BLaER1 treated with 17β-estradiol and CSF1 and Interleukin-3, amounts not matched to agents 10 nM and 100 nM (cell line): Measurements from ENCODE around the gene MAML2.

ENCODE experiments used
- H3K27ac ChIP-seq, 11 experiments: shearing (Covaris generic); formaldehyde crosslinking; 2 replicates each; pipeline ENCODE4 v1.8.1; 2022
- H3K27me3 ChIP-seq, 11 experiments: shearing (Covaris generic); formaldehyde crosslinking; 2 replicates each; pipeline ENCODE4 v1.8.1; 2022
- H3K36me3 ChIP-seq, 11 experiments: shearing (Covaris generic); formaldehyde crosslinking; 2 replicates each; pipeline ENCODE4 v1.8.1; 2022
- H3K4me1 ChIP-seq, 10 experiments: shearing (Covaris generic); formaldehyde crosslinking; 2 replicates each; pipeline ENCODE4 v1.8.1; 2022
- H3K4me2 ChIP-seq, 11 experiments: shearing (Covaris generic); formaldehyde crosslinking; 2 replicates each; pipeline ENCODE4 v1.8.1; 2022
- H3K4me3 ChIP-seq, 10 experiments: shearing (Covaris generic); formaldehyde crosslinking; 2 replicates each; pipeline ENCODE4 v1.8.1; 2022
- H3K9ac ChIP-seq, 11 experiments: shearing (Covaris generic); formaldehyde crosslinking; 2 replicates each; pipeline ENCODE4 v1.8.1; 2022
- H3K9me3 ChIP-seq, 11 experiments: shearing (Covaris generic); formaldehyde crosslinking; replicated peaks in 1 of 11; 2 replicates each; pipeline ENCODE4 v1.8.1; 2022
- H4K20me1 ChIP-seq, 11 experiments: shearing (Covaris generic); formaldehyde crosslinking; 2 replicates each; pipeline ENCODE4 v1.8.1; 2022
- Cebpa-rat ChIP-seq, 11 experiments: shearing (Covaris generic); IDR thresholded peaks; 2 replicates each; pipeline ENCODE4 v1.8.1; 2022

Gene MAML2

GRCh38 chr11:95964281-95964680, 378.7 kb downstream of the MAML2 start:
- no peaks in the 10 kb centered on the region for H3K9me3 ChIP-seq
- no peaks in the 10 kb centered on the region for H3K27me3 ChIP-seq
- no peaks in the 10 kb centered on the region for H4K20me1 ChIP-seq
- no peak overlapping the region for H3K27ac ChIP-seq
- H3K36me3 ChIP-seq = no peaks in the 10 kb centered on the region
- TF ChIP-seq Cebpa-rat (IDR thresholded peaks at IDR 0.05) = no peak
- H3K9ac ChIP-seq = no peak overlapping the region
- no peak overlapping the region for H3K4me2 ChIP-seq
- no peaks in the 10 kb centered on the region for H3K4me1 ChIP-seq
- H3K4me3 ChIP-seq = no peak overlapping the region

- H3K36me3 ChIP-seq = no peaks in the 10 kb centered on the region
- no peak overlapping the region for H3K27ac ChIP-seq
- no peaks in the 10 kb centered on the region for H4K20me1 ChIP-seq
- no peaks in the 10 kb centered on the region for H3K27me3 ChIP-seq
- H3K9me3 ChIP-seq = no peaks in the 10 kb centered on the region
- no peaks in the 10 kb centered on the region for H3K4me1 ChIP-seq
- no peak overlapping the region for H3K4me3 ChIP-seq
- H3K9ac ChIP-seq = no peak overlapping the region
- TF ChIP-seq Cebpa-rat (IDR thresholded peaks at IDR 0.05) = no peak
- no peak overlapping the region for H3K4me2 ChIP-seq
Observed at GRCh38 chr11:95961758-95962157, 381.2 kb downstream of the MAML2 start.

DNA sequence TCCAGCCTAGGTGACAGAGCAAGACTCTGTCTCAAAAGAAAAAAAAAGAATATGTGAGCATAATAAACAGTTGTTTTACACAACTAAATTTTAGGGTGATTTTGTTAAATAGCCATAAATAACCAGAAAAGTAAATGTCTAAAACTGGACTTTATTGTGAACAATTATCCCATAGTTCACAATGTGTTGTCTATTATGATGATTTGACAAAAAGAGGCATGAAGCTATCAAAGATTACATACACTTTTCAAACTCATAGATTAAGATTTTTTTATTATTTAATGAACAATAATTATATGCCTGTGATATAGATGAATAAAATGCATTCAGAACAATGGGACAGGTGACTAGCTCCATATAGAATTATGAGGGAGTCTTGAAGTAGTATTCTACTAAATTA, 392.1 kb downstream of the MAML2 start:
- Histone ChIP-seq H3K4me2 (no peak overlapping the region), H3K4me1 (no peaks in the 10 kb centered on the region), H3K9ac (no peak overlapping the region), H3K4me3 (no peak overlapping the region), H4K20me1 (no peaks in the 10 kb centered on the region), H3K36me3 (no peaks in the 10 kb centered on the region), H3K27ac (no peak overlapping the region), H3K27me3 (no peaks in the 10 kb centered on the region), H3K9me3 (peaks cover 20 to 37% (median 27%) of the 10 kb centered on the region in 11 experiments)
- TF ChIP-seq Cebpa-rat (IDR thresholded peaks at IDR 0.05) = no peak

DNA sequence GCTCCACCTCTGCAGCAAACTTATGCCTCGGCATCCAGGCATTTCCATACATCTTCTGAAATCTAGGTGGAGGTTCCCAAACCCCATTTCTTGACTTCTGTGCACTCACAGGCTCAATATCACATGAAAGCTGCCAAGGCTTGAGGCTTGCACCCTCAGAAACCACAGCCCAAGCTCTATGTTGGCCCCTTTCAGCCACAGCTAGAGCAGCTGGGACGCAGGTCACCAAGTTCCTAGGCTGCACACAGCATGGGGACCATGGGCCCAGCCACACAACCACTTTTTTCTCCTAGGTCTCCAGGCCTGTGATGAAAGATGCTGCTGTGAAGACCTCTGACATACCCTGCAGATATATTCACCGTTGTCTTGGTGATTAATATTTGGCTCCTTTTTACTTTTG, 394.4 kb downstream of the MAML2 start:
- Histone ChIP-seq H3K4me1 (no peaks in the 10 kb centered on the region), H3K9ac (no peak overlapping the region), H3K36me3 (peaks cover 0 to 12% (median 0%) of the 10 kb centered on the region in 11 experiments; a peak in 4 of 22 replicates), H3K4me3 (no peak overlapping the region), H3K27ac (no peak overlapping the region), H3K27me3 (no peaks in the 10 kb centered on the region), H4K20me1 (no peaks in the 10 kb centered on the region), H3K9me3 (peaks cover 43 to 60% (median 50%) of the 10 kb centered on the region in 11 experiments), H3K4me2 (no peak overlapping the region)
- TF ChIP-seq Cebpa-rat (IDR thresholded peaks at IDR 0.05) = no peak

DNA sequence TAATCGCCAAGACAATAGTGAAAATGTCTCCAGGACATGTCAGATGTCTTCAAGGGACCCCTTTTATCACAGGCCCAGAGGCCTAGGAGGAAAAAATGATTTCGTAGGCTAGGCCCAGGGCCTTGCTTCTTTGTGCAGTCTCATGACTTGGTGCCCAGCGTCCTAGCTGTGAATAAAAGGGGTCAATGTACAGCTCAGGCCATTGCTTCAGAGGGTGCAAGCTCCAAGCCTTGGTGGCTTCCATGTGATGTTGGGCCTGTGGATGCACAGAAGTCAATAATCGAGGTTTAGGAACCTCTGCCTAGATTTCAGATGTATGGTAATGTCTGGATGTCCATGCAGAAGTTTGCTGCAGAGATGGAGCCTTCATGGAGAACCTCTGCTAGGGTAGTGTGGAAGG, 398.4 kb downstream of the MAML2 start:
- 0 out of 20 replicates have a peak overlapping the region, but pooled peaks of 1 of the 10 experiments have one; percentile 18 for H3K4me3 ChIP-seq
- no peaks in the 10 kb centered on the region for H3K4me1 ChIP-seq
- no peaks in the 10 kb centered on the region for H4K20me1 ChIP-seq
- H3K4me2 ChIP-seq = no peak overlapping the region
- no peaks in the 10 kb centered on the region for H3K27me3 ChIP-seq
- H3K27ac ChIP-seq = no peak overlapping the region
- peaks cover 47 to 63% (median 54%) of the 10 kb centered on the region in 11 experiments for H3K9me3 ChIP-seq
- peaks cover 0 to 12% (median 0%) of the 10 kb centered on the region in 11 experiments; a peak in 4 of 22 replicates for H3K36me3 ChIP-seq
- no peak for TF ChIP-seq Cebpa-rat (IDR thresholded peaks at IDR 0.05)
- no peak overlapping the region for H3K9ac ChIP-seq

DNA sequence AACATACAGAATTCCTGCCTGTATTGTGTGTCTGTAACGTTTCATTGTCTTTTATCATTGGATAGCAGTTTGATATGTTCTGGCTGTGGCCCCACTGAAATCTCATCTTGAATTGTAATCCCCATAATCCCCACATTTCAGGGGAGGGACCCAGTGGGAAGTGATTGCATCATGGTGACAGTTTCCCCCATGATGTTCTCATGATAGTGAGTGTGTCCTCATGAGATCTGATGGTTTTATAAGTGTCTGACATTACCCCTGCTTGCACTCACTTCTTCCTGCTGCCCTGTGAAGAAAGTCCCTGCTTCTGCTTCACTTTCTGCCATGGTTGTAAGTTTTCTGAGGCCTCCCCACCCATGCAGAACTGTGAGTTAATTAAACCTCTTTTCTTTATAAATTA, 399.4 kb downstream of the MAML2 start:
- no peaks in the 10 kb centered on the region for H4K20me1 ChIP-seq
- H3K9me3 ChIP-seq = peaks cover 39 to 52% (median 49%) of the 10 kb centered on the region in 11 experiments
- TF ChIP-seq Cebpa-rat (IDR thresholded peaks at IDR 0.05) = no peak
- no peaks in the 10 kb centered on the region for H3K27me3 ChIP-seq
- no peak overlapping the region for H3K4me3 ChIP-seq
- no peak overlapping the region for H3K4me2 ChIP-seq
- no peak overlapping the region for H3K27ac ChIP-seq
- H3K4me1 ChIP-seq = no peaks in the 10 kb centered on the region
- no peak overlapping the region for H3K9ac ChIP-seq
- peaks cover 0 to 12% (median 0%) of the 10 kb centered on the region in 11 experiments; a peak in 4 of 22 replicates for H3K36me3 ChIP-seq

DNA sequence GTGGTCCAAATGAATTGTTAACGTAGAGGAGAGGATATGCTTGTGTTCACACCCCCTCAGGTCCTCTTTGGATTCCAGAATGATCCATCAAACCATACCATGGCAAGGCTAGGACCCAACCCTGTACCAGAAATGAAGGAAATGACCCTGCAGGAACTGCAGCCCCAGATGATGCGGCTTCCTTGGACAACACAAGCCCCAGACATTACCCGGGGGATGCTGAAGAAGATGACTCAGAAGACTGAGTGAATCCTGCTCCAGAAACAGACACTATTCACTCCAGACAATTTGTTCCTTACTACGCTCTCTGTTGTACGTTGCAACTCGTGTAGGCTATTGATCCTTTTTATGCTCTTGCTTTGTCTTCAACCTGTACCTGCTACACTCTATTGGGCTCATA, 403.9 kb downstream of the MAML2 start:
- Histone ChIP-seq H3K4me2 (no peak overlapping the region), H3K36me3 (no peaks in the 10 kb centered on the region), H3K9ac (no peak overlapping the region), H3K27me3 (no peaks in the 10 kb centered on the region), H3K4me3 (no peak overlapping the region), H3K9me3 (peaks cover 6 to 10% (median 8%) of the 10 kb centered on the region in 11 experiments), H3K27ac (no peak overlapping the region), H3K4me1 (no peaks in the 10 kb centered on the region), H4K20me1 (no peaks in the 10 kb centered on the region)
- no peak for TF ChIP-seq Cebpa-rat (IDR thresholded peaks at IDR 0.05)

- Histone ChIP-seq H3K27me3 (no peaks in the 10 kb centered on the region), H3K4me2 (no peak overlapping the region), H3K9ac (no peak overlapping the region), H3K4me1 (no peaks in the 10 kb centered on the region), H3K36me3 (no peaks in the 10 kb centered on the region), H3K9me3 (no peaks in the 10 kb centered on the region; a peak in 1 of 22 replicates), H4K20me1 (no peaks in the 10 kb centered on the region), H3K27ac (no peak overlapping the region), H3K4me3 (no peak overlapping the region)
- TF ChIP-seq Cebpa-rat (IDR thresholded peaks at IDR 0.05) = no peak
Observed at GRCh38 chr11:95937358-95937757, 405.6 kb downstream of the MAML2 start.

DNA sequence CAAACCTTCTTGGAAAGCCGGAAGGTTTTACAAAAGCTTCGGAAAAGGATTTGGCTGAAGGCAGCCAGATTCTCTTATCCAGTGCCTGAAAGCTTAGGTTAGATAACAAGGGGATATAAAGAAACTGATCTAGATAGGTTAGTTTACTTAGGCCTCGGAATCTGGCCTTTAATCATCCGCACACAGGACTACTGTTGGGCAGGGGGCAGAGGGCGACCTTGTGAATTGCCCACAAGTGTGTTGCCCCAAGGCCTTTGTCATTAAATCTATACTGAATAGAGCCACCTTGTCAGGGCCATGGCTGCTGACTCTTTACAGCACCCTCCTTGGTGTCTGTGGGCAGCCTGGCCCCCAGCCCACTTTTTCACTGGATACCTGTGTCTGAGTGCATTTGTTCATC, 409.4 kb downstream of the MAML2 start:
- TF ChIP-seq Cebpa-rat (IDR thresholded peaks at IDR 0.05) = no peak
- no peak overlapping the region for H3K4me2 ChIP-seq
- H3K27me3 ChIP-seq = no peaks in the 10 kb centered on the region
- H3K4me1 ChIP-seq = no peaks in the 10 kb centered on the region
- no peak overlapping the region for H3K4me3 ChIP-seq
- H3K27ac ChIP-seq = no peak overlapping the region
- no peak overlapping the region for H3K9ac ChIP-seq
- no peaks in the 10 kb centered on the region for H4K20me1 ChIP-seq
- no peaks in the 10 kb centered on the region for H3K36me3 ChIP-seq
- peaks cover 9 to 25% (median 19%) of the 10 kb centered on the region in 11 experiments; a peak in 21 of 22 replicates for H3K9me3 ChIP-seq

DNA sequence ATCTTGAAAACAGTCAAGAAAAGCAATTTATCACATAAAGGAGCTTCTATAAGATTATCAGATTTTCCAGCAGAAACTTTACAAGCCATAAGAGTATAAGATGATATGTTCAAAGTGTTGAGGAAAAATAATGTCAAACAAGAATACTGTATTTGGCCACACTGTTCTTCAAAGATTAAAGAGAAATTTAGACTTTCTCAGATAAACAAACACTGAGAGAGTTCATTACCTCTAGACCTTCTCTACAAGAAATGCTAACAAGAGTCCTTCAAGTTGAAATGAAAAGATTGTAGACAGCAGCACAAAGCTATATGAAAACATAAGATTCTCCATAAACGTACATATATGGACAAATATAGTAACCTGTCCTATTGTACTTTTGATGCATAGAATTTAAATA, 411.1 kb downstream of the MAML2 start:
- TF ChIP-seq Cebpa-rat (IDR thresholded peaks at IDR 0.05) = no peak
- no peaks in the 10 kb centered on the region for H3K36me3 ChIP-seq
- no peaks in the 10 kb centered on the region for H3K27me3 ChIP-seq
- no peaks in the 10 kb centered on the region for H4K20me1 ChIP-seq
- peaks cover 9 to 25% (median 19%) of the 10 kb centered on the region in 11 experiments; a peak in 21 of 22 replicates for H3K9me3 ChIP-seq
- no peaks in the 10 kb centered on the region for H3K4me1 ChIP-seq
- no peak overlapping the region for H3K4me3 ChIP-seq
- H3K9ac ChIP-seq = no peak overlapping the region
- H3K4me2 ChIP-seq = no peak overlapping the region
- H3K27ac ChIP-seq = no peak overlapping the region
